IgD-negative memory B cell (primary cell): ENCODE results near the gene MOB3C. TPM values are rescaled to one million over a fixed set of nuclear protein-coding genes. Genes with fewer than 3 reads are reported as not detected.

Experiments used
- H3K27ac Mint-ChIP-seq, 3 donors: one replicate each; pipeline ENCODE4 v1.8.0; 2020 to 2022; ENCODE audit warnings: mild to moderate bottlenecking in 3 of 3, mixed read lengths in 3 of 3, moderate library complexity in 1 of 3
- H3K27me3 Mint-ChIP-seq: one replicate; pipeline ENCODE4 v1.8.0; 2021; ENCODE audit warnings: mixed read lengths
- H3K36me3 Mint-ChIP-seq: one replicate; pipeline ENCODE4 v1.8.0; 2020; ENCODE audit warnings: mild to moderate bottlenecking, mixed read lengths
- H3K4me1 Mint-ChIP-seq, 3 donors: one replicate each; pipeline ENCODE4 v1.8.0; 2020 to 2022; ENCODE audit warnings: mixed read lengths in 3 of 3, mild to moderate bottlenecking in 1 of 3
- H3K4me3 Mint-ChIP-seq, 4 donors: one replicate each; pipeline ENCODE4 v1.8.0; 2020 to 2022; ENCODE audit warnings: mild to moderate bottlenecking in 4 of 4, mixed read lengths in 4 of 4, moderate library complexity in 3 of 4
- H3K9me3 Mint-ChIP-seq, 3 donors: one replicate each; pipeline ENCODE4 v1.8.0; 2020 to 2021; ENCODE audit warnings: mixed read lengths in 3 of 3, mild to moderate bottlenecking in 1 of 3
- polyA plus RNA-seq: library from polyadenylated mRNA; unstranded; fragments of 300-500 nt; fragmentation: Illumina TruSeq; gene quantifications from one replicate; pipeline ENCODE4 v1.2.3, GENCODE V29; 2021

The MOB3C gene
- polyA plus RNA-seq, 1 donor from 2014 or later, result 10.7 TPM

- H3K36me3 Mint-ChIP-seq, result no peaks in the 10 kb centered on the region
- no peaks in the 10 kb centered on the region for H3K27me3 Mint-ChIP-seq
- peaks cover 9 to 21% (median 19%) of the 10 kb centered on the region in 3 donors for H3K4me1 Mint-ChIP-seq
- H3K27ac Mint-ChIP-seq, result no peak overlapping the region
- H3K4me3 Mint-ChIP-seq, result peak overlapping the region in 1 of 4 donors; percentile 89
- H3K9me3 Mint-ChIP-seq, result no peaks in the 10 kb centered on the region
Observed at GRCh38 chr1:46619656-46620258, 3.1 kb upstream of the MOB3C start.

- Mint-ChIP-seq H3K27ac (no peak overlapping the region), H3K4me3 (peak overlapping the region in 1 of 4 donors; percentile 89)
Observed at GRCh38 chr1:46618754-46619415, 2.3 kb upstream of the MOB3C start.

GRCh38 chr1:46617833-46618232, 1.2 kb upstream of the MOB3C start:
- peak overlapping the region; percentile 89 to 97 (median 94) for H3K4me3 Mint-ChIP-seq
- peak overlapping the region in 1 of 3 donors; percentile 29 for H3K27ac Mint-ChIP-seq
- no peaks in the 10 kb centered on the region for H3K9me3 Mint-ChIP-seq
- no peaks in the 10 kb centered on the region for H3K36me3 Mint-ChIP-seq
- no peaks in the 10 kb centered on the region for H3K27me3 Mint-ChIP-seq
- peaks cover 9 to 27% (median 19%) of the 10 kb centered on the region in 3 donors for H3K4me1 Mint-ChIP-seq

More at GRCh38 chr1:46618754-46619415, 2.3 kb upstream of the MOB3C start:
- H3K4me1 Mint-ChIP-seq, result peaks cover 9 to 25% (median 21%) of the 10 kb centered on the region in 3 donors
- H3K36me3 Mint-ChIP-seq, result no peaks in the 10 kb centered on the region
- no peaks in the 10 kb centered on the region for H3K27me3 Mint-ChIP-seq
- no peaks in the 10 kb centered on the region for H3K9me3 Mint-ChIP-seq

GRCh38 chr1:46617108-46617800, 643 bp upstream of the MOB3C start:
- H3K27me3 Mint-ChIP-seq, result no peaks in the 10 kb centered on the region
- peak overlapping the region; percentile 29 to 92 (median 80) for H3K27ac Mint-ChIP-seq
- H3K9me3 Mint-ChIP-seq, result no peaks in the 10 kb centered on the region
- H3K4me1 Mint-ChIP-seq, result peaks cover 9 to 30% (median 21%) of the 10 kb centered on the region in 3 donors
- H3K4me3 Mint-ChIP-seq, result peak overlapping the region; percentile 89 to 97 (median 94)
- no peaks in the 10 kb centered on the region for H3K36me3 Mint-ChIP-seq

GRCh38 chr1:46615735-46616134, 876 bp downstream of the MOB3C start:
- Mint-ChIP-seq H3K36me3 (no peaks in the 10 kb centered on the region), H3K9me3 (no peaks in the 10 kb centered on the region), H3K4me3 (peak overlapping the region; percentile 89 to 97 (median 94)), H3K27ac (peak overlapping the region; percentile 39 to 92 (median 67)), H3K27me3 (no peaks in the 10 kb centered on the region), H3K4me1 (peaks cover 9 to 30% (median 24%) of the 10 kb centered on the region in 3 donors)

- H3K27me3 Mint-ChIP-seq, result no peaks in the 10 kb centered on the region
- H3K9me3 Mint-ChIP-seq, result no peaks in the 10 kb centered on the region
- peak overlapping the region; percentile 89 to 97 (median 94) for H3K4me3 Mint-ChIP-seq
- H3K36me3 Mint-ChIP-seq, result no peaks in the 10 kb centered on the region
- H3K27ac Mint-ChIP-seq, result peak overlapping the region in 1 of 3 donors; percentile 57
- peaks cover 9 to 30% (median 24%) of the 10 kb centered on the region in 3 donors for H3K4me1 Mint-ChIP-seq
Observed at GRCh38 chr1:46615088-46615487, 1.5 kb downstream of the MOB3C start.

GRCh38 chr1:46614604-46614984, 2.0 kb downstream of the MOB3C start:
- Mint-ChIP-seq H3K27me3 (no peaks in the 10 kb centered on the region), H3K27ac (peak overlapping the region in 1 of 3 donors; percentile 57), H3K4me1 (peaks cover 9 to 33% (median 24%) of the 10 kb centered on the region in 3 donors), H3K36me3 (peaks cover under 1% of the 10 kb centered on the region), H3K9me3 (no peaks in the 10 kb centered on the region), H3K4me3 (peak overlapping the region in 3 of 4 donors; percentile 89 to 97 (median 95))

- peaks cover 7% of the 10 kb centered on the region for H3K36me3 Mint-ChIP-seq
- H3K9me3 Mint-ChIP-seq, result no peaks in the 10 kb centered on the region
- H3K27me3 Mint-ChIP-seq, result no peaks in the 10 kb centered on the region
- peak overlapping the region in 3 of 4 donors; percentile 68 to 89 (median 73) for H3K4me3 Mint-ChIP-seq
- H3K27ac Mint-ChIP-seq, result peak overlapping the region in 1 of 3 donors; percentile 6
- peaks cover 9 to 31% (median 23%) of the 10 kb centered on the region in 3 donors for H3K4me1 Mint-ChIP-seq
Observed at GRCh38 chr1:46613661-46614603, 2.7 kb downstream of the MOB3C start.

- Mint-ChIP-seq H3K27ac (peak overlapping the region in 1 of 3 donors; percentile 6), H3K27me3 (no peaks in the 10 kb centered on the region), H3K36me3 (peaks cover 9% of the 10 kb centered on the region), H3K4me3 (peak overlapping the region in 2 of 4 donors; percentile 5 to 23), H3K4me1 (peaks cover 6 to 31% (median 22%) of the 10 kb centered on the region in 3 donors), H3K9me3 (no peaks in the 10 kb centered on the region)
Observed at GRCh38 chr1:46612937-46613660, 3.5 kb downstream of the MOB3C start.

GRCh38 chr1:46611691-46612221, 4.9 kb downstream of the MOB3C start:
- Mint-ChIP-seq H3K27me3 (no peaks in the 10 kb centered on the region), H3K27ac (no peak overlapping the region), H3K36me3 (peaks cover 9% of the 10 kb centered on the region), H3K4me3 (peak overlapping the region in 1 of 4 donors; percentile 71), H3K9me3 (no peaks in the 10 kb centered on the region), H3K4me1 (peaks cover under 1 to 25% (median 14%) of the 10 kb centered on the region in 3 donors)

GRCh38 chr1:46607345-46608130, 9.1 kb downstream of the MOB3C start:
- H3K4me3 Mint-ChIP-seq, result peak overlapping the region in 1 of 4 donors; percentile 53
- no peak overlapping the region for H3K27ac Mint-ChIP-seq
- no peaks in the 10 kb centered on the region for H3K27me3 Mint-ChIP-seq

GRCh38 chr1:46606255-46606965, 10.2 kb downstream of the MOB3C start:
- no peaks in the 10 kb centered on the region for H3K9me3 Mint-ChIP-seq

More at GRCh38 chr1:46607345-46608130, 9.1 kb downstream of the MOB3C start:
- no peaks in the 10 kb centered on the region for H3K9me3 Mint-ChIP-seq
- peaks cover 9% of the 10 kb centered on the region for H3K36me3 Mint-ChIP-seq
- peaks cover 5 to 17% (median 15%) of the 10 kb centered on the region in 3 donors for H3K4me1 Mint-ChIP-seq

More at GRCh38 chr1:46606255-46606965, 10.2 kb downstream of the MOB3C start:
- H3K4me3 Mint-ChIP-seq, result peak overlapping the region in 3 of 4 donors; percentile 17 to 66 (median 65)
- no peak overlapping the region for H3K27ac Mint-ChIP-seq
- peaks cover 6 to 21% (median 18%) of the 10 kb centered on the region in 3 donors for H3K4me1 Mint-ChIP-seq
- H3K36me3 Mint-ChIP-seq, result peaks cover 9% of the 10 kb centered on the region
- H3K27me3 Mint-ChIP-seq, result no peaks in the 10 kb centered on the region
